OCI-LY1 (cell line): ENCODE data around the gene RPGRIP1L.

ENCODE experiments used
- H2AFZ ChIP-seq: fragments of 200-600 bp; sonication (generic), shearing (Covaris generic); 2 replicates; pipeline ENCODE4 v1.6.0; 2014; ENCODE audit warnings: antibody characterized with exemption, mild to moderate bottlenecking, low read length
- H3F3A ChIP-seq: fragments of 200-600 bp; sonication (generic), shearing (Covaris generic); 2 replicates; pipeline ENCODE4 v1.6.0; 2014; ENCODE audit warnings: mild to moderate bottlenecking, antibody characterized with exemption, low read length, moderate library complexity; ENCODE audit not compliant: insufficient read depth
- H3K27ac ChIP-seq: fragments of 200-600 bp; sonication (generic); 2 replicates; pipeline ENCODE4 v1.5.1; 2014; ENCODE audit warnings: low read length, mixed run types, mild to moderate bottlenecking, low read depth; ENCODE audit not compliant: poor library complexity, severe bottlenecking
- H3K27me3 ChIP-seq: fragments of 200-600 bp; sonication (generic); 2 replicates; pipeline ENCODE4 v1.6.0; 2014; ENCODE audit warnings: antibody characterized with exemption, mild to moderate bottlenecking, low read length, moderate library complexity; ENCODE audit not compliant: insufficient read depth
- H3K36me3 ChIP-seq: fragments of 200-600 bp; sonication (generic); 2 replicates; pipeline ENCODE4 v1.6.1; 2014; ENCODE audit warnings: mild to moderate bottlenecking, antibody characterized with exemption, low read length, moderate library complexity, mixed read lengths; ENCODE audit not compliant: insufficient read depth
- H3K4me1 ChIP-seq: fragments of 200-600 bp; sonication (generic); 2 replicates; pipeline ENCODE4 v1.5.1; 2014; ENCODE audit warnings: mild to moderate bottlenecking, low read length, moderate library complexity; ENCODE audit not compliant: insufficient read depth, severe bottlenecking
- H3K4me2 ChIP-seq: fragments of 200-600 bp; sonication (generic), shearing (Covaris generic); 2 replicates; pipeline ENCODE4 v1.6.1; 2014; ENCODE audit warnings: low read length
- H3K4me3 ChIP-seq: fragments of 200-600 bp; sonication (generic); 2 replicates; pipeline ENCODE4 v1.5.1; 2014; ENCODE audit warnings: low read length, low read depth, mild to moderate bottlenecking, mixed read lengths; ENCODE audit not compliant: poor library complexity, severe bottlenecking
- H3K79me2 ChIP-seq: fragments of 200-600 bp; shearing (Covaris generic); 2 replicates; pipeline ENCODE4 v1.6.1; 2016; ENCODE audit warnings: mixed run types, low read length, mixed read lengths; ENCODE audit not compliant: insufficient read depth
- H3K9ac ChIP-seq: fragments of 200-600 bp; sonication (generic), shearing (Covaris generic); 2 replicates; pipeline ENCODE4 v1.6.1; 2014; ENCODE audit warnings: mild to moderate bottlenecking, low read length, mixed read lengths
- H3K9me2 ChIP-seq: fragments of 200-600 bp; sonication (generic), shearing (Covaris generic); 2 replicates; pipeline ENCODE4 v1.6.1; 2014; ENCODE audit warnings: low read depth, mild to moderate bottlenecking, low read length, mixed read lengths
- H3K9me3 ChIP-seq: fragments of 200-600 bp; shearing (Covaris generic); 2 replicates; pipeline ENCODE4 v1.6.1; 2014; ENCODE audit warnings: low read length, mixed read lengths
- H4K20me1 ChIP-seq: fragments of 200-600 bp; sonication (generic), shearing (Covaris generic); 2 replicates; pipeline ENCODE4 v1.6.0; 2016; ENCODE audit warnings: mild to moderate bottlenecking, low read length; ENCODE audit not compliant: insufficient read depth
- CTCF ChIP-seq: fragments of 200-600 bp; sonication (generic), shearing (Covaris generic); IDR thresholded peaks from 2 replicates; pipeline ENCODE4 v1.5.1; 2017; ENCODE audit warnings: mild to moderate bottlenecking, antibody characterized with exemption, low read length, moderate library complexity, mixed read lengths
- EZH2 ChIP-seq: fragments of 200-600 bp; sonication (generic), shearing (Covaris generic); IDR thresholded peaks from 2 replicates; pipeline ENCODE4 v1.8.0; 2017; ENCODE audit warnings: borderline replicate concordance, mixed run types, mild to moderate bottlenecking, antibody characterized with exemption, low read length, moderate library complexity, mixed read lengths

Gene RPGRIP1L

GRCh38 chr16:53599548-53599947 is 104.1 kb downstream of the RPGRIP1L start:
- no peaks in the 10 kb centered on the region for H3K79me2 ChIP-seq

GRCh38 chr16:53598511-53599275 is 105.0 kb downstream of the RPGRIP1L start:
- H3K4me2 ChIP-seq, result no peak overlapping the region

More at GRCh38 chr16:53599548-53599947, 104.1 kb downstream of the RPGRIP1L start:
- H3K9me3 ChIP-seq, result no peaks in the 10 kb centered on the region
- H3K4me3 ChIP-seq, result no peak overlapping the region
- no peak overlapping the region for H3K9ac ChIP-seq
- no peak overlapping the region for H3K4me2 ChIP-seq
- H3K36me3 ChIP-seq, result no peaks in the 10 kb centered on the region
- H3K27ac ChIP-seq, result no peak overlapping the region
- H3K27me3 ChIP-seq, result no peaks in the 10 kb centered on the region
- H2AFZ ChIP-seq, result no peak overlapping the region
- H4K20me1 ChIP-seq, result no peaks in the 10 kb centered on the region
- no peaks in the 10 kb centered on the region for H3K4me1 ChIP-seq
- no peak for TF ChIP-seq CTCF
- TF ChIP-seq EZH2, result no peak
- no peaks in the 10 kb centered on the region for H3F3A ChIP-seq
- H3K9me2 ChIP-seq, result no peaks in the 10 kb centered on the region

GRCh38 chr16:53597776-53598175 is 105.9 kb downstream of the RPGRIP1L start:
- TF ChIP-seq CTCF (no peak), EZH2 (no peak)
- Histone ChIP-seq H3F3A (no peaks in the 10 kb centered on the region), H3K27me3 (no peaks in the 10 kb centered on the region), H3K4me2 (no peak overlapping the region), H3K4me1 (no peaks in the 10 kb centered on the region), H3K79me2 (no peaks in the 10 kb centered on the region), H3K9me2 (no peaks in the 10 kb centered on the region), H3K9me3 (no peaks in the 10 kb centered on the region), H2AFZ (no peak overlapping the region), H3K9ac (no peak overlapping the region), H3K36me3 (no peaks in the 10 kb centered on the region), H3K4me3 (no peak overlapping the region), H4K20me1 (no peaks in the 10 kb centered on the region), H3K27ac (no peak overlapping the region)

More at GRCh38 chr16:53598511-53599275, 105.0 kb downstream of the RPGRIP1L start:
- no peaks in the 10 kb centered on the region for H3K9me3 ChIP-seq
- H3K9me2 ChIP-seq, result no peaks in the 10 kb centered on the region
- H3K36me3 ChIP-seq, result no peaks in the 10 kb centered on the region
- no peaks in the 10 kb centered on the region for H3K27me3 ChIP-seq
- no peak overlapping the region for H2AFZ ChIP-seq
- H3K27ac ChIP-seq, result no peak overlapping the region
- H3K4me3 ChIP-seq, result no peak overlapping the region
- no peak overlapping the region for H3K9ac ChIP-seq
- H3K79me2 ChIP-seq, result no peaks in the 10 kb centered on the region
- H4K20me1 ChIP-seq, result no peaks in the 10 kb centered on the region
- TF ChIP-seq CTCF (no peak), EZH2 (no peak)
- no peaks in the 10 kb centered on the region for H3F3A ChIP-seq
- H3K4me1 ChIP-seq, result no peaks in the 10 kb centered on the region
